CD4-positive, alpha-beta T cell treated with Interleukin-2 at 100 ng/mL for 4 hours (primary cell): ENCODE data around the gene DNAAF2.
"Not testable (repeated sequence)": the region's sequence is repeated elsewhere in the genome, so short reads cannot be mapped to it uniquely, and the experiment has no call there.

Source experiments
- DNase-seq: peaks from one replicate; pipeline ENCODE4 v3.0.0-alpha.2; 2020; ENCODE audit warnings: low spot score

The DNAAF2 gene

GRCh38 chr14:49634547-49635334 is at the start of gene DNAAF2:
TSS of gene DNAAF2 (minus strand) at chr14:49635244. CDS start at chr14:49635149, 95 bp downstream.
- peak; percentile 78 for DNase-seq

DNA sequence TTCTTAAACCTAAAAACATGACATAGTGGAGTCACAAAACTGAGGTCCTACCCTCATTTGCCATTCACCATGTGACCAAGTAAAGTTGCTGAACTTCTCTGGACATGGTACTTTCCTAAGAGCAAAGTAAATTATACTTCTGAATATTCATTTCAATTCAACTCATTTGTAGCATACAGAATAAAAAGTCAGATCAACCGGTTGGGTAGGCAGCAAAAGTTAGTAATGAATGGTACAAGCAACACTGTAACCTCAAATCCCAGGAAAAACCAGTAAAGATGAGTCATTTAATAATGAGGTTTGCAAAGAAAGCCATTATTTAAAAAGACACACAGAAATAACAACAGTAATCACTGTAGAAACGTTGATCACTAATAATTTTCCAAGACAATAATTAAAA is 44.2 kb upstream of the DNAAF2 start:
- DNase-seq: no peak

- DNase-seq: no peak
These were observed 42.6 kb upstream of the DNAAF2 start for GRCh38 chr14:49677643-49678042.

GRCh38 chr14:49673586-49673985 is 38.5 kb upstream of the DNAAF2 start:
- no peak for DNase-seq

DNA sequence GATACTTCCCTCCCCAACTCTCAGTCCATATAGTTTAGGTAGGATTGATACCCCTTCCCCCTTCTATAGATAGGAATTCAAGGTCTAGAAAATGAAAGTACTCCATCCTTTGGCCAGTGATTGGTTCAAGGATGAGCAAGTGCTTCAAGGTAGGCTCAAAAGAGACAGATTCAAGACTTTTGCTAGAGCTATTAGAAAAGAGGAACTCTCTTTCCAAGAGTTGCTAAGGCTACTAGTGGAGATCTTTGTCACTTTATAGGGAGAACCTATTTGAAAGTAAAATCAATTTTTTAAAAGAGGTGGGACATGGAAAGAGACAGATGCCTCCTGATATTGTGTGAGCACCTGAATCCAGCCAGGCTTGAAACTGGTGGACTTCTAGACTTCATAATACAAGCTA is 35.4 kb upstream of the DNAAF2 start:
- no peak for DNase-seq

- no peak for DNase-seq
These were observed 24.7 kb upstream of the DNAAF2 start for GRCh38 chr14:49659526-49660455.

DNA sequence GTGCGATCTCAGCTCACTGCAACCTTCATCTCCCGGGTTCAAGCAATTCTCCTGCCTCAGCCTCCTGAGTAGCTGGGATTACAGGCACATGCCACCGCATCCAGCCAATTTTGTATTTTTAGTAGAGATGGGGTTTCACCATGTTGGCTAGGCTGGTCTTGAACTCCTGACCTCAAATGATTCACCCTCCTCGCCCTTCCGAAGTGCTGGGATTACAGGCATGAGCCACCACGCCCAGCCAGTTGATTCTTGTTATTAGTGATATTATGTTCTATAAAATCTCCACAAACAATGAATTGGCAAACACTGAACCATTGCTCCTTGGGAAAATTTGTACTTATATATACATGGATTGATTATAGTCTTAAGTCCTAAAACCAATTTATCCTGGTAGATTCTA is 22.5 kb upstream of the DNAAF2 start:
- DNase-seq: not testable (repeated sequence)

- DNase-seq: no peak
These were observed 19.5 kb upstream of the DNAAF2 start for GRCh38 chr14:49654511-49654910.

- DNase-seq: no peak
These were observed 18.5 kb upstream of the DNAAF2 start for GRCh38 chr14:49653508-49653907.

DNA sequence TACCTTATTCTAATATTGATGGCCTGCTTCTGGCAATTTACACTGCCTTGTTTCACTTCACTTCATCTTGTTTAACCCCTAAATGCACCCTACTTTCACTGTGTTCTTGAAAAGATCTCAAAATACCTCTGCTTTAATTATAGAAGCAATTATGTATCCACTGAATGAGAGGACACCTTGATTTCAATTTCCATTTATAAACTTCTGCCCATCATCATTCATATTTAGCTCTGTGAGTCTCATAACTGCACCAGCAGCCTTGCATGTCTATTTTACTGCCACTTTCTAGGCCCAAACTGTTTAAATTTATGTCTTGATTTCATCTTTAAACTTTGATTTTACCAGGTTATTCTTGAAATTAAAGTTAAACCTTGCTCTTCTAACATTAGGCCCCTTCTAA is 7.1 kb upstream of the DNAAF2 start:
- no peak for DNase-seq

GRCh38 chr14:49641697-49642129 is 6.7 kb upstream of the DNAAF2 start:
- no peak for DNase-seq

DNA sequence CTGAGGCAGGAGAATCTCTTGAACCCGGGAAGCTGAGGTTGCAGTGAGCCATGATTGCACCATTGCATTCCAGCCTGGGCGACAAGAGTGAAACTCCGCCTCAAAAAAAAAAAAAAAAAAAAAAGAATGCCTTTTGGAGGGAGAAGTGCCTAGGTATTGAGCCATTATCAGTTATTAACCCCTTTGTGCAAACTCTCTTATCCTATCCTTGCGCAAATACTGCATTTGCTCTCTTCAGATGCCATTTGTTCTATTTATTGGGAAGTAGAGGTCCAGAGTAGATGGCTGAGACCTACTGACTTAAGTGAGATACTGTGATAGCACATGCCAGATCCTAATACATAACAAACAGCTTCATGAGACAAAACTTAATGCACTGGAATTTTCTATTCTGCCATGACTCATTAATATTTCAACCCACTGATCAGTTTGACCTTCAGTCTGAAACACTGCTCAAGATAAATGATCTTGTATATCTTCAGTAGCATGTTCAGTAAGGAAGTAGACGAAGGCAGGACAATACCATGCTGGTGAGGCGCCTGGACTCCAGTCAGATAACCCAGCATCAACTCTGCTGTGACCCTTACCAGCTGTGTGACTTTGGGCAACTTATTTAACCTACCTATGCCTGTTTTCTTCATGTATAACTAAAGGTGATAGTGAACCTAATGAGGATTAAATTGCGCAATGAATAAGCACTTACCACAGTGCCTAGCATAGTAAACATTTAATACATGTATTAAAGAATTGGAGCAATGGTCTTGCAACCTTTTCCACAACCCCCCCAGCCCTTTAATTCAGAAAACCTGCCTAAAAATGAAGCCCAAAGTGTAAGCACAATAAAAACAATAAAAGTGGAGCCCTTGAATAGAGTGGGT is 5.7 kb upstream of the DNAAF2 start:
- no peak for DNase-seq

- no peak for DNase-seq
These were observed 2.6 kb upstream of the DNAAF2 start for GRCh38 chr14:49637534-49638078.

- DNase-seq: no peak
These were observed 1.8 kb upstream of the DNAAF2 start for GRCh38 chr14:49636866-49637265.

GRCh38 chr14:49633640-49634546 is 1.2 kb downstream of the DNAAF2 start:
- peak; percentile 95 for DNase-seq

GRCh38 chr14:49623941-49624839 is 10.9 kb downstream of the DNAAF2 start:
- DNase-seq: peak; percentile 80

DNA sequence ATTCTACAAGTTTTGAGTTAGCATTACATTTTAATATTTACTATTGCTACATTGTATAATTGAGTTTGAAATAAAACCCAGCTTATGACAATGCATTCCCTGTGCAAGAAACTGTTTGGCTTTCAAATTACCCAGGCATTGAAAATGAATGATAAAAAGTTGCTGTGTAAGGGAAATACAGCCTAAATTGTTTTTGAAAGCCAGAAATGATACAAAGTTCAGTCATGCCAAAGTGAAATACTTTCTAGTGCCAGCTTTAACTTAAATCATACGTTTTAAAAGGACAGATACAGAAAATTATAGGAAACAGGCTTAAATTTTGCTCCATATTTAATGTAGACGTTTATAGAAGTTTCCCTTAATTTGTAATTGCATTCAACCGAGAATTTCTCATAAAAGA is 11.7 kb downstream of the DNAAF2 start:
- no peak for DNase-seq

DNA sequence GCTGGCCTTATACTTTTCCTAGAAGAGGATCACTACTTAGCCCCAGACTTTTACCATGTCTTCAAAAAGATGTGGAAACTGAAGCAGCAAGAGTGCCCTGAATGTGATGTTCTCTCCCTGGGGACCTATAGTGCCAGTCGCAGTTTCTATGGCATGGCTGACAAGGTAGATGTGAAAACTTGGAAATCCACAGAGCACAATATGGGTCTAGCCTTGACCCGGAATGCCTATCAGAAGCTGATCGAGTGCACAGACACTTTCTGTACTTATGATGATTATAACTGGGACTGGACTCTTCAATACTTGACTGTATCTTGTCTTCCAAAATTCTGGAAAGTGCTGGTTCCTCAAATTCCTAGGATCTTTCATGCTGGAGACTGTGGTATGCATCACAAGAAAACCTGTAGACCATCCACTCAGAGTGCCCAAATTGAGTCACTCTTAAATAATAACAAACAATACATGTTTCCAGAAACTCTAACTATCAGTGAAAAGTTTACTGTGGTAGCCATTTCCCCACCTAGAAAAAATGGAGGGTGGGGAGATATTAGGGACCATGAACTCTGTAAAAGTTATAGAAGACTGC is 12.9 kb downstream of the DNAAF2 start:
- DNase-seq: no peak
